ENCODE measurements around the gene CFAP221.

The CFAP221 gene

DNA sequence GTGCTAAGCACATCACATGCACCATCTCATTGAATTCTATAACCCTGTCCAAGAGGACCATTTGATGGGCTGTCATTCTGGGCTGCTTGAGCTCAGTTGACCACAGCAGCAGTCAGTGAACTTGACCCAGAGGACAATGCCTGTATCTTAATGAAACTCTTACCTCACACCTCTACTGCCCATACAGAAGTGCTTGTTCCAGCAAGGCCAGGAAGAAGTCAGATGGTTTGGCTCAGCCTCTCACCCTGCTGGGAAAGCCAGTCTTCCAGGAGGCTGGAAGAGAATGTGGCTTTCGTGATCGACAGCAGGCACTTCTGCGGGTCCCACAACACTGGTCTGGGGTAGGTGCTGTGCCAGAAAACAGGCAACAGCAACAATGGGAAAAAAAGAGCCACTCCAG lies 47.3 kb downstream of the CFAP221 start:
- no peak for DNase-seq (ENCODE audit: low read depth)
- H3K4me3 ChIP-seq (ENCODE audit: low read depth, low read length) = no peak overlapping the region
- no peak for TF ChIP-seq CTCF (IDR thresholded peaks at IDR 0.05; ENCODE audit: control insufficient read depth, extremely low read depth, insufficient read depth)

DNA sequence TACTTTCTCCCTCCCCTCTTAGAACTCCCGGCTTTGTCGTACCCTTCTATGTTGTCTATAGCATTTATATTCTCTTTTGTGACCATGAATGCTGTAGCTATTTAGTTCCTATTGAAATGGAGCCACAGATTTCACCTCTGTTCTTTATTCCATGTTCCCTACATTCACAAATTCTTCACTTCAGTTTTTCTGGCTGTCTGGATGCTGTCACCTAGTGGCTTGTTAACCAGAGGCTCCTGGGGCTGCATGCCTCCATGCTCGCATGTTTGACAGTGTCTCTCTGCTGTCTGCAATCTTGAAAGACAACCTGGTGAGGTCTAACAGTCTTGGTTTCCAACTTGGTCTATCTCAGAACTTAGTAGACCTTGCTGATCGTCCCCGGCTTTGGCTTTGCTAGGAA lies 48.2 kb downstream of the CFAP221 start:
- TF ChIP-seq CTCF (IDR thresholded peaks at IDR 0.05; ENCODE audit: control insufficient read depth, extremely low read depth, insufficient read depth) = peak; percentile 14; the same call in 1 of the 2 replicates
- no peak for DNase-seq (ENCODE audit: low read depth)
- H3K4me3 ChIP-seq (ENCODE audit: low read depth, low read length) = no peak overlapping the region

- no peak for DNase-seq (ENCODE audit: low read depth)
- H3K4me3 ChIP-seq (ENCODE audit: low read depth, low read length) = no peak overlapping the region
- no peak for TF ChIP-seq CTCF (IDR thresholded peaks at IDR 0.05; ENCODE audit: control insufficient read depth, extremely low read depth, insufficient read depth)
Observed at GRCh38 chr2:119596638-119597037, 52.4 kb downstream of the CFAP221 start.

DNA sequence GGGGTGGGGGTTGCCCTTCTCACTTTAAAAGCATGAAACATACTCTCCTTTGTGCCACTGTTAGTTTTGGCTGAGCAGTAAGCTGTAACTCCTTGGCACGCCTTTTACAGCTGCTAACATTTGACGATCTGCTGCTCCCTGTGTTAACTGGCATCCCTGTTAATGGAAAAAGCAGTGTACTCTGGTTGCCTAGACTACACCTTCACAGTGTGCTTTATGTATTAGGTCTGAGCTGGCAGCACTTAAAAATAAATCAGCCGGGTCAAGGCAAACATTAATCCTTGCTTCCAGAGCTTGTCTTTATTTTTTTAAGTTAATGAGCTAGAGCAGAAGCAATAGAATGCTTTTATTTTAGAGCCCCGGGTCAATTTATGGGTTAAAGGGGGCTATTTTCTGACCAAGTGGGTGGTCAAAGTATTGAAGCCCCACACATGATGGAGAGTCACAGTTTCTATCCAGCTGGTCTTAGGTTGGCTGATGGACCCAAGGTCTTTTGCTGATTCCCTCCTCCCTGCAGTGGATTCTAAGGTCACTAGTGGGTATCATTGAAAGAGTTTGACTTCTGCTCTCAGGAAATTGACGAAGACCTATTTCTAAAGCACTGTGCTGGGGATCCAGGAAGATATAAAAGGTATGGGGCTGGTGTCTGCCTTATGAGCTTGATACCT lies 54.5 kb downstream of the CFAP221 start:
- no peak overlapping the region for H3K4me3 ChIP-seq (ENCODE audit: low read depth, low read length)
- DNase-seq (ENCODE audit: low read depth) = peak; percentile 67
- TF ChIP-seq CTCF (IDR thresholded peaks at IDR 0.05; ENCODE audit: control insufficient read depth, extremely low read depth, insufficient read depth) = no peak

GRCh38 chr2:119599384-119599783 lies 55.1 kb downstream of the CFAP221 start:
- DNase-seq (ENCODE audit: low read depth) = no peak
- no peak overlapping the region for H3K4me3 ChIP-seq (ENCODE audit: low read depth, low read length)
- no peak for TF ChIP-seq CTCF (IDR thresholded peaks at IDR 0.05; ENCODE audit: control insufficient read depth, extremely low read depth, insufficient read depth)

DNA sequence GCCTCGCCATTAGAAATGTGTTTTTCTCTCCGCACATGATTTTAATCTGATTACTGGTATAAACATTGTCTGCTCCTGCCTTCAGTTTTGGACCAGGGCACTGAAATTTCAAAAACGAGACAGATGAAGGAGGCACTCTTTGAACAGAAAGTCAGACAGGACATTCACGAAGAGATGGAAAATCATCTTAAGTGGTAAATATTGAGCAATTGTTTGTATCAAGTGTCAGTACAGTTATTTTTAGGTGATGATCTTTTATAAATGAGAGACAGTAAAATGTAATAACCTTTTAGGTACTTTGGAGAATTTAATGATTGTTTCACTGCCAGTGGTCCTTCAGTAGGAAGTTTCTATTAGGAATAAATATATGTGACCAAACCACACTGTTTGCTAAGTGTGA lies 60.8 kb downstream of the CFAP221 start:
- no peak overlapping the region for H3K4me3 ChIP-seq (ENCODE audit: low read depth, low read length)
- no peak for TF ChIP-seq CTCF (IDR thresholded peaks at IDR 0.05; ENCODE audit: control insufficient read depth, extremely low read depth, insufficient read depth)
- DNase-seq (ENCODE audit: low read depth) = no peak

GRCh38 chr2:119606674-119607073 lies 62.4 kb downstream of the CFAP221 start:
- no peak overlapping the region for H3K4me3 ChIP-seq (ENCODE audit: low read depth, low read length)
- no peak for DNase-seq (ENCODE audit: low read depth)
- no peak for TF ChIP-seq CTCF (IDR thresholded peaks at IDR 0.05; ENCODE audit: control insufficient read depth, extremely low read depth, insufficient read depth)
